Measurements from ENCODE around the gene QRFPR. TPM values are rescaled to one million over a fixed set of nuclear protein-coding genes. Genes with fewer than 3 reads are reported as not detected.

QRFPR gene
- total RNA-seq, 2 experiments from 2014 or later: not detected

GRCh38 chr4:121278811-121279368 lies 101.9 kb downstream of the QRFPR start:
- no peak overlapping the region for H3K4me3 Mint-ChIP-seq
- ChIA-PET POLR2A (no interaction called here), CTCF (no interaction called here)
- H3K27ac Mint-ChIP-seq: no peak overlapping the region
- no peaks in the 10 kb centered on the region for H3K27me3 Mint-ChIP-seq
- DNase-seq: no peak
- peaks cover 9% of the 10 kb centered on the region for H3K4me1 Mint-ChIP-seq
- H3K36me3 Mint-ChIP-seq (ENCODE audit: low read depth): no peaks in the 10 kb centered on the region
- peaks cover 2% of the 10 kb centered on the region for H3K9me3 Mint-ChIP-seq

Other genes starting within 250 kb of the QRFPR start
- 1 to 10 TPM; 1.2 to 1.6 TPM for gene TNIP3, start 216.7 kb downstream of the QRFPR start, total RNA-seq

Data from activated CD4-positive, alpha-beta memory T cell treated with anti-CD3 and anti-CD28 coated beads, Interleukin-2, amount 10 ng/mL, durations not matched to agents 7 days and 5 days (primary cell).